ENCODE results near the gene TEX26.

The TEX26 gene

DNA sequence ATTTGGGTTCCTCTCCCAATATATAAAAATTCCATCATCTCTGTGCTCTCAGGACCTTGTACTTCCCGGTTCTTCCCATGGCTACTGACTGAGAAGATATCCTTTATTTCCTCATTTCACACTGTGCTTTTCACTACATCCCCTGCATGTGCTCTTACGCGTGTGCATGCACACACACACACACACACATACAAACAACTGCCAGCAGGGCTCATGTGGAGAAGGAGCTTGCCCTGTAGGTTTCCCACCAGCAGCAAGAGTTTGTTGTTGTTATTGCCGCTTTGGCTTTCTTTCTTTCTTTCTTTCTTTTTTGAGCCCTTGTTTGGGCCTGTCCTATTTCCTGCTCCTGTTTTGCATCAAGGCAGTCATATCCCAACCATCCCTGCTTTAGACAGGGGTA, 43.6 kb downstream of the TEX26 start:
- no peak for DNase-seq (ENCODE audit: low read depth)

GRCh38 chr13:30978981-30979956, 46.8 kb downstream of the TEX26 start:
- DNase-seq (ENCODE audit: low read depth), result no peak

- no peak for DNase-seq (ENCODE audit: low read depth)
Measured at GRCh38 chr13:30982506-30982905, 50.0 kb downstream of the TEX26 start.

GRCh38 chr13:30982906-30983305, 50.5 kb downstream of the TEX26 start:
- no peak for DNase-seq (ENCODE audit: low read depth)

GRCh38 chr13:30983431-30983830, 51.0 kb downstream of the TEX26 start:
- DNase-seq (ENCODE audit: low read depth), result no peak

- no peak for DNase-seq (ENCODE audit: low read depth)
Measured at GRCh38 chr13:30984620-30985019, 52.2 kb downstream of the TEX26 start.

DNA sequence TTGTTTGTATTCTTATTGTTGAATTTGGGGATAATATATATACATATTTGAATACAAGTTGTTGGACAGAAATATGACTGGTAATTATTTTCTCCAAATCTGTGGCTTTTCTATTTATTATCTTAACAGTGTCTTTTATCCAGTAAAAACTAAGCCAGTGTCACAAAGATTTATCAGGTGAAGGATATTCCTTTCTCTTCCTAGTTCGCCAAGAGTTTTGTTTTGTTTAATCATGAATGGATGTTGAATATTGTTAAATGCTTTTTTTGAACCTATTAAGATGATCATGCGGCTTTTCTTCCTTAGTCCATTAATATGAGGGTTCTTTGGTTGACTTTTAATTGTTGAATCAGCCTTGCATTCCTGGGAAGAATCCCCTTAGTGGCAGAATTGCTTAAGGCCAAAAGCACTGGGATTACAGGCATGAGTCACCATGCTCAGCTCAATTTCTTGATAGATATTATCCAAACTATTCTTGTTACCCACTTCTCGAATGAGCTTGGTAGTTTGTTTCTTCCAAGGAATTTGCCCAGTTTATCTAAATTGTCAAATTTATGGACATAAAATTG, 53.3 kb downstream of the TEX26 start:
- peak; percentile 22 for DNase-seq (ENCODE audit: low read depth)

- no peak for DNase-seq (ENCODE audit: low read depth)
Measured at GRCh38 chr13:30991184-30991583, 58.7 kb downstream of the TEX26 start.

GRCh38 chr13:30991922-30992321, 59.5 kb downstream of the TEX26 start:
- DNase-seq (ENCODE audit: low read depth), result no peak

GRCh38 chr13:30995331-30995730, 62.9 kb downstream of the TEX26 start:
- no peak for DNase-seq (ENCODE audit: low read depth)

- DNase-seq (ENCODE audit: low read depth), result no peak
Measured at GRCh38 chr13:30997697-30998096, 65.2 kb downstream of the TEX26 start.

- DNase-seq (ENCODE audit: low read depth), result no peak
Measured at GRCh38 chr13:30998136-30999088, 66.0 kb downstream of the TEX26 start.

DNA sequence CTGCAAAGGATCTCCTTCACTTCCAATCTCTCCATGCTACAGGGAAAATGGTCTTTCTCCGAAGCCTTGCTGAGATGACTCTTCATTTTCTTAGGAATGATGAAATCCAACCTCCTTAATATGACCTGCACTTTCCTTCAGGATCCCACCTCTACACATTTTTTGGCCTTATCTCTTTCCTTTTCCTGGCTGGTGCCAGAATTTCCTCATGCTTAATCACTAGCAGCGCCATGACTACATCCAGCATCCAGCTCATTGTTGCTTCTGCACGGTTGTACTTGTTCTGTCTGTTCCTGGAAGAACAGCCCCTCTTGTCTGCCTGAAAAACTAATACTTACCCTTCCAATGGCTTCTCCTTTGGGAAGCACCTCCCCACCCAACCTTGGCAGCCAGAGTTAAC, 68.4 kb downstream of the TEX26 start:
- DNase-seq (ENCODE audit: low read depth), result no peak

DNA sequence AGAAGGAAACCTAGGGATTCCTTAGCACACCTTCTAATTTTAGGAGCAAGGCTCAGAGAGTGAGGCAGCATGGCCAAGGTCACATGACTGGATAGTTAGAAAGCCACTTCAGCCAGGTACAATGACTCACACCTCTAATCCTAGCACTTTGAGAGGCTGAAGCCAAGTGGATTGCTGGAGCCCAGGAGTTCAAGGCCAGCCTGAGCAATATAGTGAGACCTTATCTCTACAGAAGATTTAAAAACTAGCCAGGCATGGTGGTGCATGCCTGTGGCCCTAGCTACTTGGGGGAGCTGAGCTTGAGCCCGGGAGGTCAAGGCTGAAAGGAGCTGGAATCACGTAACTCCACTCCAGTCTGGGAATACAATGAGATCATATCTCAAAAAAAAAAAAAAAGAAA, 69.2 kb downstream of the TEX26 start:
- no peak for DNase-seq (ENCODE audit: low read depth)

- DNase-seq (ENCODE audit: low read depth), result no peak
Measured at GRCh38 chr13:31005066-31005465, 72.6 kb downstream of the TEX26 start.

- DNase-seq (ENCODE audit: low read depth), result no peak
Measured at GRCh38 chr13:31007417-31007816, 75.0 kb downstream of the TEX26 start.

DNA sequence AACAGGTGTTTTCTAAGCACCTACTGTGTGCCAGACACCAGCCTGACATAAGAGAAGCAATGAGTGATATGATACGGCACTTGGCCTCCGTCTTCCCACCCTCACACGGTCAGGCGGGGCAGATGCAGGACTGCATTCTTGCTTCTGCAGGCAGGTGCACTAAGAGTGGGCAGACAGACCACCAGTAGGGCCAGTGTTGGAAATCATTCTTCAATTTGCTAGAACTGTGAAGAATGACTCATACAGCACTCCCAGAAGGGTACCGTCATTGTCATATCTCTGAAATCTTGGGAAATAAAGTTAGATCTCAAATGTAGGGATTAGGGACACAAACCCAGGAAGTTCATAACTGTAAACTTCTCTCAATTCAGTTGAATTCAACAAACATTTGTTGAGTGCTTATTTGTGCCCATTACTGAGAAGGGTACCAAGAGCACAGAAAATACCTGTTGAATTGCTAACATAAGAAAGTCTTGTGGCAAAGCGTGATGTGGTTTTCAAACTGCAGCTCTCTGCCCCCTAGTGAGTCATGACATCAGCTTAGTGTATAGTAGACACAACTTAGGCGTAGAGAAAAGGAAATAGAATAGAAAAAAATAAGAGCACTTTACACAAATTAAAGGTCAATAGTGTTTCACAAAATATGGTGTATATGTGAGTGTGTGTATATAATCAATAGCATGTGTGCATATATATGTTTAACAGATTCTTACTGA, 76.1 kb downstream of the TEX26 start:
- no peak for DNase-seq (ENCODE audit: low read depth)

DNA sequence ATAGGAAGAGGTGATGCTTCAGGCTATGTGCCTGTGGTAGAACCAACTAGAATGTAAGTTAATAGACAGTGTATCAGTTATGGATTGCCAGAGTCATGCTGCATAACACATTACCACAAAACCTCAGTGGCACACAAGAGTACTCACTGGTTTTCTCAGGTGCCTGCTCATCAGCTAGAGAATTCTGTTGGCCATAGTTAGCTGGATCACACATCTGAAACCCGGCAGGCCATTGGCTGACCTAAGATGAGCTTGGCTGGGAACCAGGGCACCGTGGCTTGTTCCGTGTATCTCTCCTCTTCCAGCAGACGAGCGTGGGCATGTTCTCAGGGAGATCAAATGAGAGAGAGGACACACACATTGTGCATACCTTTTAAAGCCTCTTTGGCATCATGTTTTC, 76.7 kb downstream of the TEX26 start:
- DNase-seq (ENCODE audit: low read depth), result no peak

GRCh38 chr13:31010296-31010695, 77.8 kb downstream of the TEX26 start:
- no peak for DNase-seq (ENCODE audit: low read depth)

DNA sequence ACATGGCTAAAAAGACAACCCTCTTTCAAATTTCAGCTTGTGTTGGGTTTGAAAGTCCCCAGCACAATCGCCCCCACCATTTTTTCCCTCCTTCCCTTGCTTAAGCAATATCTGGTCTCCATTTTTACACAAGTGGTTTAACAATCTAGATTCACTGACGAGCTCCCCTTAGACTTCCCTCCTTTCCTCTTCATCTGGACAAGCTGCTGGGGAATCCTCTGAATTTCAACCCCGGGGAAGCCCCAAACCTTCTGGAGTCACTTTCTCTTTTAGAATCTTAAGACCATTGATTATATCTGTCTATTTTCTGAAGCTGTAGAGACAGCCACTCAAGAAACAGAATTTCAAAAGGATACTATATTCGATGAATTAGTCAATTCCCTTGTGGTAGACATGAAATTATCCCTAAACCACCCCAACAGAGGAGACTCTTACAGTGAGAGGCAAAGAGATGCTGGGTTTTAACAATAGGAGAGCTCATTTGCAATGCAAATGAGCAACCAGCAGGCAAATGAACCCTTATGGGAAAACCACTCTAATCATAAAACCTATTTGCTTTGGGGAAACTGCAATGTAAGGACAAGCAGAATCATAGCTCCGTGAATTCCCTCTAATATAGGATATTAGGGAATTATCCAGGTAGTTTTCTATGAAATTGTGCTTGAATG, 78.9 kb downstream of the TEX26 start:
- no peak for DNase-seq (ENCODE audit: low read depth)
